Cardiac fibroblast (primary cell): ENCODE data around the gene FBXW12.

Experiments
- DNase-seq, 2 donors: peaks; one replicate each; pipeline versions ENCODE4 v3.0.0 to v3.0.0-alpha.2; 2010; ENCODE audit warnings: low read depth in 2 of 2
- H3K4me3 ChIP-seq, 2 donors: replicated peaks in 1 of 2; 1 replicate in 1 of 2; 2 replicates in 1 of 2; pipeline ENCODE4 v1.5.1; 2011; ENCODE audit warnings: low read depth in 2 of 2, low read length in 2 of 2, mild to moderate bottlenecking in 2 of 2, moderate library complexity in 1 of 2
- CTCF ChIP-seq: IDR thresholded peaks from one replicate; pipeline ENCODE4 v1.5.1; 2011; ENCODE audit warnings: low read depth, mild to moderate bottlenecking, low read length, inconsistent platforms

FBXW12 gene

GRCh38 chr3:48422681-48423080 lies 50.7 kb downstream of the FBXW12 start:
- no peak for DNase-seq
- no peak for TF ChIP-seq CTCF
- H3K4me3 ChIP-seq: no peak overlapping the region

- no peak overlapping the region for H3K4me3 ChIP-seq
- DNase-seq: no peak
- TF ChIP-seq CTCF: no peak
Observed at GRCh38 chr3:48423241-48423882, 51.3 kb downstream of the FBXW12 start.

- H3K4me3 ChIP-seq: no peak overlapping the region
- DNase-seq: no peak
- TF ChIP-seq CTCF: no peak
Observed at GRCh38 chr3:48423883-48424695, 52.1 kb downstream of the FBXW12 start.

GRCh38 chr3:48425281-48425812 lies 53.3 kb downstream of the FBXW12 start:
- TF ChIP-seq CTCF: no peak
- H3K4me3 ChIP-seq: no peak overlapping the region
- peak in 1 of 2 donors; percentile 38 for DNase-seq

- no peak for TF ChIP-seq CTCF
- H3K4me3 ChIP-seq: no peak overlapping the region
- no peak for DNase-seq
Observed at GRCh38 chr3:48426401-48426909, 54.4 kb downstream of the FBXW12 start.

- peak; percentile 19 to 31 for DNase-seq
- no peak overlapping the region for H3K4me3 ChIP-seq
- no peak for TF ChIP-seq CTCF
Observed at GRCh38 chr3:48426944-48427629, 55.1 kb downstream of the FBXW12 start.
